ENCODE measurements around the gene PIKFYVE. TPM values are rescaled to one million over a fixed set of nuclear protein-coding genes. Genes with fewer than 3 reads are reported as not detected.

PIKFYVE gene
- total and polyA plus RNA-seq, 3 donors from 2014 or later = 29.0 to 55.0 (median 50.0) TPM

GRCh38 chr2:208363485-208363884, 97.4 kb downstream of the PIKFYVE start:
- H3K9me3 ChIP-seq = no peaks in the 10 kb centered on the region
- intact Hi-C loops (cut with DNase I; ENCODE audit: low total_unique reads) = no loop called here
- 82 to 84% methylated on average over 2 of the region's 2 CpGs for WGBS, 2 donors
- no peak overlapping the region for H3K27ac ChIP-seq
- no peaks in the 10 kb centered on the region for H3K27me3 ChIP-seq
- DNase-seq = no peak
- no peaks in the 10 kb centered on the region for H3K36me3 ChIP-seq (ENCODE audit: low read depth, missing control alignments)
- no peak for TF ChIP-seq POLR2A (IDR thresholded peaks at IDR 0.05)
- no peak for TF ChIP-seq CTCF (IDR thresholded peaks at IDR 0.05)
- no peak overlapping the region for H3K4me3 ChIP-seq
- no peaks in the 10 kb centered on the region for H3K4me1 ChIP-seq

- no peak for TF ChIP-seq POLR2A (IDR thresholded peaks at IDR 0.05)
- no peak for TF ChIP-seq CTCF (IDR thresholded peaks at IDR 0.05)
These were observed 100.4 kb downstream of the PIKFYVE start for GRCh38 chr2:208366215-208367127.

GRCh38 chr2:208369091-208369490, 103.0 kb downstream of the PIKFYVE start:
- intact Hi-C loops (cut with DNase I; ENCODE audit: low total_unique reads) = no loop called here
- whole genome bisulfite sequencing, 2 donors = 96 to 100% methylated on average over 2 of the region's 2 CpGs
- TF ChIP-seq CTCF (IDR thresholded peaks at IDR 0.05) = no peak
- no peak for TF ChIP-seq POLR2A (IDR thresholded peaks at IDR 0.05)
- Histone ChIP-seq H3K36me3 (ENCODE audit: low read depth, missing control alignments) (no peaks in the 10 kb centered on the region), H3K27me3 (no peaks in the 10 kb centered on the region), H3K27ac (no peak overlapping the region), H3K4me3 (no peak overlapping the region), H3K9me3 (no peaks in the 10 kb centered on the region), H3K4me1 (no peaks in the 10 kb centered on the region)
- DNase-seq = no peak

More at GRCh38 chr2:208366215-208367127, 100.4 kb downstream of the PIKFYVE start:
- no peaks in the 10 kb centered on the region for H3K9me3 ChIP-seq
- intact Hi-C loops (cut with DNase I; ENCODE audit: low total_unique reads) = no loop called here
- DNase-seq = no peak
- no peak overlapping the region for H3K4me3 ChIP-seq
- 90 to 94% methylated on average over 4 of the region's 4 CpGs for WGBS, 2 donors
- H3K27ac ChIP-seq = no peak overlapping the region
- H3K27me3 ChIP-seq = no peaks in the 10 kb centered on the region
- H3K4me1 ChIP-seq = no peaks in the 10 kb centered on the region
- no peaks in the 10 kb centered on the region for H3K36me3 ChIP-seq (ENCODE audit: low read depth, missing control alignments)

- no peaks in the 10 kb centered on the region for H3K36me3 ChIP-seq (ENCODE audit: low read depth, missing control alignments)
- H3K27me3 ChIP-seq = no peaks in the 10 kb centered on the region
- no peak for DNase-seq
- TF ChIP-seq CTCF (IDR thresholded peaks at IDR 0.05) (no peak), POLR2A (IDR thresholded peaks at IDR 0.05) (no peak)
- 85 to 92% methylated on average over 8 of the region's 8 CpGs for WGBS, 2 donors
- H3K27ac ChIP-seq = no peak overlapping the region
- no peaks in the 10 kb centered on the region for H3K4me1 ChIP-seq
- no peaks in the 10 kb centered on the region for H3K9me3 ChIP-seq
- no peak overlapping the region for H3K4me3 ChIP-seq
- intact Hi-C loops (cut with DNase I; ENCODE audit: low total_unique reads) = no loop called here
These were observed 105.0 kb downstream of the PIKFYVE start for GRCh38 chr2:208370881-208371633.
